GM12878 (cell line): ENCODE measurements around the gene AK8. TPM values are rescaled to one million over a fixed set of nuclear protein-coding genes. Genes with fewer than 3 reads are reported as not detected.

Source experiments
- ATAC-seq: fragments of 200-7000 bp; cut with Tn5 transposase; 3 replicates; pipeline ENCODE4 v1.9.1; 2020; ENCODE audit warnings: mild to moderate bottlenecking, moderate library complexity
- BruUV-seq: library from RNA; stranded (reverse); fragments of 400-500 nt; replicated peaks from 2 replicates; lab custom pipeline; 2021; lab: Mats Ljungman, UMichigan
- CTCF ChIA-PET: fragments of 300-600 bp; sonication (Branson Sonifier 250); formaldehyde crosslinking; extraction: SDS; loops from one replicate; lab custom pipeline; 2021; ENCODE audit warnings: inconsistent platforms; lab: Yijun Ruan, JAX
- POLR2A ChIA-PET: fragments of 350-600 bp; formaldehyde crosslinking; extraction: SDS; loops from one replicate; lab custom pipeline; 2021; ENCODE audit warnings: inconsistent platforms; lab: Charles Lee
- RAD21 ChIA-PET: fragments of 300-600 bp; sonication (Branson Sonifier 250); formaldehyde crosslinking; loops from one replicate; lab custom pipeline; 2023; ENCODE audit warnings: antibody characterized with exemption; ENCODE audit not compliant: unreplicated experiment; lab: Charles Lee
- SMC1A ChIA-PET: fragments of 300-600 bp; sonication (Branson Sonifier 250); formaldehyde crosslinking; loops from one replicate; lab custom pipeline; 2023; ENCODE audit not compliant: unreplicated experiment, uncharacterized antibody; lab: Charles Lee
- DNase-seq: peaks from one replicate; pipeline ENCODE4 v3.0.0-alpha.2; 2011; ENCODE audit warnings: low read depth, low spot score
- FAIRE-seq: peaks from 3 replicates; lab custom pipeline; 2011; peaks lifted over from hg19 to GRCh38; lab: Jason Lieb, UNC
- H2AFZ ChIP-seq: 2 replicates; pipeline ENCODE4 v1.6.0; 2011; ENCODE audit warnings: low read depth, low read length, control low read depth; ENCODE audit not compliant: control insufficient read depth
- H3K27ac ChIP-seq: 2 replicates; pipeline ENCODE4 v1.5.1; 2011; ENCODE audit warnings: control low read depth; ENCODE audit not compliant: control insufficient read depth, insufficient read depth
- H3K27me3 ChIP-seq, 2 experiments: replicated peaks in 1 of 2; 2 replicates each; pipeline versions ENCODE4 v1.6.0 to v1.6.1; 2011; ENCODE audit warnings: low read length in 1 of 2; ENCODE audit not compliant: control insufficient read depth in 2 of 2, insufficient read depth in 2 of 2
- H3K36me3 ChIP-seq, 2 experiments: 2 replicates each; pipeline ENCODE4 v1.5.1; 2011; ENCODE audit warnings: low read length in 1 of 2; ENCODE audit not compliant: control insufficient read depth in 2 of 2, insufficient read depth in 2 of 2
- H3K4me1 ChIP-seq: 2 replicates; pipeline ENCODE4 v1.6.1; 2011; ENCODE audit warnings: mild to moderate bottlenecking, low read length, moderate library complexity, mixed read lengths; ENCODE audit not compliant: control insufficient read depth, insufficient read depth
- H3K4me2 ChIP-seq: 2 replicates; pipeline ENCODE4 v1.6.0; 2011; ENCODE audit warnings: control low read depth; ENCODE audit not compliant: control insufficient read depth, insufficient read depth
- H3K4me3 ChIP-seq: fragments of 200-600 bp; sonication (generic); 2 replicates; pipeline ENCODE4 v1.5.1; 2016
- H3K79me2 ChIP-seq: 2 replicates; pipeline ENCODE4 v1.6.0; 2011; ENCODE audit warnings: low read length; ENCODE audit not compliant: control insufficient read depth, insufficient read depth
- H3K9ac ChIP-seq: 2 replicates; pipeline ENCODE4 v1.8.0; 2011; ENCODE audit warnings: low read length, control low read depth, mixed read lengths; ENCODE audit not compliant: control insufficient read depth, insufficient read depth
- H3K9me3 ChIP-seq: replicated peaks from 3 replicates; pipeline ENCODE4 v1.5.1; 2011; ENCODE audit warnings: mild to moderate bottlenecking, low read length; ENCODE audit not compliant: control insufficient read depth, insufficient read depth
- H4K20me1 ChIP-seq: 2 replicates; pipeline ENCODE4 v1.6.0; 2011; ENCODE audit not compliant: control insufficient read depth, insufficient read depth
- ETV6 ChIP-seq, 2 experiments: fragments of 450-650 bp in 1 of 2; IDR thresholded peaks in 1 of 2; conservative IDR thresholded peaks in 1 of 2; 2 replicates each; pipeline ENCODE4 v1.6.1; 2014; ENCODE audit warnings: antibody characterized with exemption in 1 of 2, borderline replicate concordance in 1 of 2, low read depth in 1 of 2, mild to moderate bottlenecking in 1 of 2, moderate library complexity in 1 of 2
- EZH2 ChIP-seq: IDR thresholded peaks from 2 replicates; pipeline ENCODE4 v1.6.1; 2012; ENCODE audit warnings: low read depth, mild to moderate bottlenecking, control low read depth, inconsistent platforms, low read length, borderline replicate concordance; ENCODE audit not compliant: control insufficient read depth
- MTA2 ChIP-seq: fragments of 450-650 bp; IDR thresholded peaks from 2 replicates; pipeline ENCODE4 v1.6.1; 2016; ENCODE audit warnings: low read depth, mild to moderate bottlenecking, moderate library complexity
- RELB ChIP-seq: fragments of 450-650 bp; IDR thresholded peaks from 2 replicates; pipeline ENCODE4 v1.6.1; 2017; ENCODE audit warnings: low read depth, mild to moderate bottlenecking, moderate library complexity
- ZNF24 ChIP-seq: fragments of 450-650 bp; IDR thresholded peaks from 2 replicates; pipeline ENCODE4 v1.6.1; 2017; ENCODE audit warnings: antibody characterized with exemption, mild to moderate bottlenecking
- WGBS: methylation state at CpG from one replicate; pipeline ENCODE4 v1.1.6; 2016; ENCODE audit warnings: low lambda C conversion rate; ENCODE audit not compliant: insufficient replicate concordance, insufficient coverage; ENCODE audit errors: missing lambda C conversion rate; 5-methylcytosine and 5-hydroxymethylcytosine counted together
- in situ Hi-C: fragments of 300-500 bp; cut with MboI; formaldehyde crosslinking; loops from 9 replicates; pipeline ENCODE4 v1.14.3; 2018; ENCODE audit warnings: mixed read lengths
- intact Hi-C: fragments of 100-400 bp; cut with micrococcal nuclease; formaldehyde crosslinking; loops from one replicate; pipeline ENCODE4 v1.14.2; 2022; ENCODE audit not compliant: unreplicated experiment
- polyA plus RNA-seq, 11 experiments: library from polyadenylated mRNA; depleted of rRNA in 4 of 11; unstranded in 6 of 11; stranded (reverse) in 5 of 11; fragments of >200 nt; fragmentation: Nextera tagmentation in 4 of 11; fragmentation: Illumina TruSeq in 1 of 11; extraction: Ambion mirVana in 4 of 11; extraction: Trizol in 1 of 11; gene quantifications; 1 replicate in 1 of 11; 2 replicates in 10 of 11; pipeline versions ENCODE4 v1.2.1 to v1.2.3, GENCODE V29; 2011 to 2016; ENCODE audit warnings: inconsistent platforms in 2 of 11, missing spikeins in 2 of 11, low read depth in 1 of 11
- total RNA-seq, 4 experiments: library from RNA; depleted of rRNA in 3 of 4; stranded (reverse); fragments of >200 nt in 3 of 4; fragmentation: Illumina TruSeq in 1 of 4; extraction: Trizol in 1 of 4; gene quantifications; 2 replicates each; pipeline versions ENCODE4 v1.2.1 to v1.2.3, GENCODE V29; 2013 to 2021
- TF ChIP-seq, protein P1 (sequence below): fragments of 150-350 bp; IDR thresholded peaks from 2 replicates; pipeline ENCODE4 v1.6.1; 2014; ENCODE audit warnings: mild to moderate bottlenecking, low read depth, low read length

Gene AK8
- total and polyA plus RNA-seq, 10 of the 15 experiments (the other 5 are each of a cell fraction or from before 2014, with no cell fraction given): 0.03 to 0.12 (median 0.06) TPM; not detected in 5

DNA sequence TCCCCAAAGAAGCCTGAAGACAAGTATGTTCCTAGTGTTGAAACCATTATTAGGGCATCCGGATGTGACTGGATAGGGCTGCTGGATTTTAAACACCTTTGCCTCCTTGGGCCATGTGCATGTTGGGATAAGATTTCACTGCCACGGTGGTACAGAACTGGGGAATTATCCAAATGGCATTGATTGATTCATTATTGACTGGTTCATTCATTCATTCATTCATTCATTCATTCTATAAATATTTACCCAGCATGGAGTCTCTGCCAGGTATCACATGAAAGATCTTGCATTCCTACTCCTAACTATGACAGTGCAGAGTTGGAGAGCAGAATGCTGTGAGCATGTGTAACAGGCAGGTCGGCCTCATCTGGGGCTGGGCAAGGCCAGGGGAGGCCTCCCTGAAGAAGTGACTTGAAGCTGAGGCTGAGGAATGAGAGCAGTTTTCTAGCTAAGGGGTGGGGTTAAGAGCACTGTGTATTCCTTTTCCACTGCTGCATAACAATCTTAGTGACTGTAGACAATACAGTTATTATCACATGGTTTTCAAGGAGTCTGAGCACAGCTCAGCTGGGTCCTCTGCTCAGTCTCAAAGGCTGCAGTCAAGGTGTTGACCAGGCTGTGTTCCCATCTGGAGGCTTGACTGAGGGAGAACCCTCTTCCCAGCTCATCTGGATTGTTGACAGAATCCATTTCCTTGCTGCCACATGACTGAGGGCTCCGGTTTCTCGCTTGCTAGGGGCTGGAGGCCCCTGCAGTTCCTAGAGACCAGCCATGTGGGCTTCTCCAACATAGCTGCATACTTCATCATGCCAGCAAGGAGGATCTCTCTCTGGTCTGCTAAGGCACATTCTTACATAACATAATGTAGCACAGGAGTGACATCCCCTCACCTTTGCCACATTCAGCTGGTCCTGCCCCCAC, 35.7 kb downstream of the AK8 start:
- Histone ChIP-seq H3K4me3 (no peak overlapping the region), H3K9me3 (no peaks in the 10 kb centered on the region), H3K27ac (no peak overlapping the region), H2AFZ (no peak overlapping the region), H3K4me1 (no peaks in the 10 kb centered on the region), H4K20me1 (no peaks in the 10 kb centered on the region), H3K79me2 (no peaks in the 10 kb centered on the region), H3K27me3 (no peaks in the 10 kb centered on the region; a peak in 1 of 4 replicates), H3K36me3 (no peaks in the 10 kb centered on the region)
- in situ Hi-C loops: no loop called here
- FAIRE-seq (no peak), ATAC-seq (no peak)
- RAD21 ChIA-PET: no interaction called here
- POLR2A ChIA-PET: no interaction called here
- no TSS peak for BruUV-seq
- SMC1A ChIA-PET: no interaction called here
- 38% methylated on average over 5 of the region's 5 CpGs for whole genome bisulfite sequencing
- no peak for TF ChIP-seq RELB
- no peak for TF ChIP-seq ETV6 (conservative IDR thresholded peaks at IDR 0.05 in 1 of 2, IDR thresholded peaks at IDR 0.05 in 1 of 2; ENCODE audit: borderline replicate concordance in 1 of 2, low read depth in 1 of 2)
- TF ChIP-seq, all 136 proteins: peak for 0
- Histone ChIP-seq H3K4me2 (no peak overlapping the region), H3K9ac (no peak overlapping the region)
- CTCF ChIA-PET: no interaction called here
- no peak for DNase-seq
- intact Hi-C loops: no loop called here

GRCh38 chr9:132840980-132841379, 37.1 kb downstream of the AK8 start:
- CTCF ChIA-PET: no interaction called here
- no TSS peak for BruUV-seq
- no peaks in the 10 kb centered on the region for H3K36me3 ChIP-seq
- SMC1A ChIA-PET: no interaction called here
- H3K4me3 ChIP-seq: no peak overlapping the region
- H3K9ac ChIP-seq: no peak overlapping the region
- RAD21 ChIA-PET: no interaction called here
- no peaks in the 10 kb centered on the region for H3K4me1 ChIP-seq
- no peak overlapping the region for H2AFZ ChIP-seq
- H3K79me2 ChIP-seq: no peaks in the 10 kb centered on the region
- no peak for DNase-seq
- ATAC-seq: no peak
- no peak for TF ChIP-seq MTA2
- TF ChIP-seq EZH2: no peak
- TF ChIP-seq, protein P1, sequence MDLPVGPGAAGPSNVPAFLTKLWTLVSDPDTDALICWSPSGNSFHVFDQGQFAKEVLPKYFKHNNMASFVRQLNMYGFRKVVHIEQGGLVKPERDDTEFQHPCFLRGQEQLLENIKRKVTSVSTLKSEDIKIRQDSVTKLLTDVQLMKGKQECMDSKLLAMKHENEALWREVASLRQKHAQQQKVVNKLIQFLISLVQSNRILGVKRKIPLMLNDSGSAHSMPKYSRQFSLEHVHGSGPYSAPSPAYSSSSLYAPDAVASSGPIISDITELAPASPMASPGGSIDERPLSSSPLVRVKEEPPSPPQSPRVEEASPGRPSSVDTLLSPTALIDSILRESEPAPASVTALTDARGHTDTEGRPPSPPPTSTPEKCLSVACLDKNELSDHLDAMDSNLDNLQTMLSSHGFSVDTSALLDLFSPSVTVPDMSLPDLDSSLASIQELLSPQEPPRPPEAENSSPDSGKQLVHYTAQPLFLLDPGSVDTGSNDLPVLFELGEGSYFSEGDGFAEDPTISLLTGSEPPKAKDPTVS: no peak
- no peak for TF ChIP-seq ZNF24
- intact Hi-C loops (no loop called here), in situ Hi-C loops (no loop called here)
- POLR2A ChIA-PET: no interaction called here
- H3K4me2 ChIP-seq: no peak overlapping the region
- no peak overlapping the region for H3K27ac ChIP-seq
- FAIRE-seq: no peak
- no peaks in the 10 kb centered on the region; a peak in 1 of 4 replicates for H3K27me3 ChIP-seq
- H4K20me1 ChIP-seq: no peaks in the 10 kb centered on the region
- H3K9me3 ChIP-seq: no peaks in the 10 kb centered on the region
- 45% methylated on average over 13 of the region's 13 CpGs for WGBS
